ENCODE measurements around the gene CDON.

CDON gene

DNA sequence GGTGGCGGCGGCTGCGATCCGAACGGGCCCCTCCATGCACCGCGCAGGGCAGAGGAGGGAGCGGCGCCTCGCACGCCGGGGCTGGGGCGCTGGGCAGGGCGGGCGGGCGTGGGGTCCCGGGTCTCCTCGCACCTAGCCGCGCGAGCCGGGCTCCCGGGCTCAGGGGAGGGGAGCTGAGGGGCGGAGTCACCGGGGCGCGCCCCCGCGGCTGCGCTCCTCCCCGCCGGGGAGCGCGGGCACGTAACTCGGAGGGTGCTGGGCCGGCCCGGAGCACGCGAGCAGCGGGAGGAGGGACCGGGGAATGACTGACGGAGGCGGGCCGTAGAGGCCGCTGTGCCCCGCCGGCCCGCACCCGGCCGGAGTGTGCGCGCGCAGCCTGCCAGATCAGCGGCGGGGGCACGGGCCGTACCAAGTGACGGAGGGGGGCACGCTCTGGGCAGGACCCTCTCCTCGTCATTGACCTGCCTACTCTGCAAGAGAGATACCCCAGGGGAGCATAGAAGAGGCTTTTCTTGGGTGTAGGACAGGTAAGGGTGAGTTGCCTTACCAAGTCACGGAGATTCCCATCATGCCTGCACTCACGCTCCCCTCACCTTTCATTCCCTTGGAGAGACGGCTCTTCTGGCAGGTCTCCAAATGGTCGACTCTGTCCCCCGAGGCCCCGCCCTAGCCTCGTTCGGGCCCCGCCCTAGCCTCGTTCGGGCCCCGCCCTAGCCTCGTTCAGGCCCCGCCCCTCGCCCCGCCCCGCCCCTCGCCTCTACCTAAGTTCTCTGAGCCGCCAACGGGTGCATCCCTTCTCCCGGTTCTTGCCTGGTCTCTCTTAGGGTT is at the start of gene CDON:
Gene CDON (minus strand): TSS at position 188 of the 828 bp plus-strand sequence. CDS start 39,390 bp downstream, outside the sequence.
- peak; percentile 43 for DNase-seq (ENCODE audit: low read depth)

DNA sequence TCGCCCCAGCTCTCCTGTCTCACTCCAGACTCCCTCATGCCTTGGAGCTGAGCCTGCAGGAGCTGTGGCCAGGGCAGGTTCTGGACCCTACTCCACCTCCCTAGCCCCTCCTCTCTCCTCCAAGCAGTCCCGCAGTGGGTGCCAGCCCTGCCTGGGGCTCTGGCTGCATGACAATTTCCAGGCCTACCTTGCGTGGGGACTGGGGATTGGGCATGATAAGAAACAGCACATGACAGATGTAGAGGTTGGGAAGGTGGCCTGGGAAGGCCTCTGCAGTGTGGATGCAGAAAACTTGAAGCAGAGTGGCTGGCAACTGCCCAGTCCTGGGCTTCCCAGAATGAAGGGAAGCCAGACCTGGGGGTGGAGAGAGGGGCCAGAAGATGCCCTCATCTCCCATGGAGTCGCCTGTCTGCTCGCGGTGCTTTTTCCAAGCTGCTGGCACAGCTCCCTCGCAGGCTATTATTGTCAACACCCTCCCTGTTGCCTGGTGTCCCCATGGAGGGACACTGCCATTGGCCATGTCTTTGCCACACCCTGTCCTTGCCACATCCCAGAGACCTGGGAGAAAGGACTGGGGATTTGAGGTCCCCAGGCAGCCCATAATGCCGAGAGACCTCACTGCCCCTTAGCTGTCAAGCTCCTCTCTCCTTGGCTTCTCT is 48.9 kb upstream of the CDON start:
- DNase-seq (ENCODE audit: low read depth), result no peak

GRCh38 chr11:126109941-126110731 is 47.5 kb upstream of the CDON start:
- DNase-seq (ENCODE audit: low read depth), result no peak

DNA sequence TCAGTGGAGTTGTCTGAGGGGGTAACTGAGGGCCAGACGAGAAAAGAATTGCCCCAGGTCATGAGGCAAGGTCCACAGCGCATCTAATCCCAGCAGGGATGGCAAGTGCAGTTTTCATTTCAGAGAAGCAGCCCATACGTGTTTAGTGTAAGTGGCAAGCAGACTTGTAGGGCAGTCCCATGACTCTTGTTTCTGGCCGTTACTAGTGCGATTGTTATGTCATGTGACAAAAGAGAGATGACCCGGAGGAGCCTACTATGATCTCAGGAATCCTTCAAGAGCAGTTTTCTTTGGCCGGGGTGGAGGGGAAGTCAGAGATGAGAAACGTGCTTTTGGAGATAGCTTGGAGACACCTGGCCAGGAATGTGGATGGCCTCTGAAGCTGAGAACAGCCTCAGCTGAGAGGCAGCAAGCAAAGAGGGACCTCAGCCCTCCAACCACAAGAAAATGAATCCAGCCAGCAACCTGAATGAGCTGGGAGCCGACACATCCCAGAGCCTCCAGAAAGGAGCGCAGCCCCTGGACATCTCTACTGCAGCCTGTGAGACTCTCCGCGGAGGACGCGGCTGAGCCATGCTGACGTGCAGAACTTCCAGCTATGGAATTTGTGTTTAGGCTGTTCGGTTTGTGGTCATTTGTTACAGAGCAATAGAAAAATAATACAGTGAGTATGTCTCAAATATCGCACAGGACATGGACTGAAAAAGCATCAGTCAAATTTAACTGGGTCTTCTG is 44.1 kb upstream of the CDON start:
- no peak for DNase-seq (ENCODE audit: low read depth)

GRCh38 chr11:126105748-126106080 is 43.0 kb upstream of the CDON start:
- DNase-seq (ENCODE audit: low read depth), result no peak

DNA sequence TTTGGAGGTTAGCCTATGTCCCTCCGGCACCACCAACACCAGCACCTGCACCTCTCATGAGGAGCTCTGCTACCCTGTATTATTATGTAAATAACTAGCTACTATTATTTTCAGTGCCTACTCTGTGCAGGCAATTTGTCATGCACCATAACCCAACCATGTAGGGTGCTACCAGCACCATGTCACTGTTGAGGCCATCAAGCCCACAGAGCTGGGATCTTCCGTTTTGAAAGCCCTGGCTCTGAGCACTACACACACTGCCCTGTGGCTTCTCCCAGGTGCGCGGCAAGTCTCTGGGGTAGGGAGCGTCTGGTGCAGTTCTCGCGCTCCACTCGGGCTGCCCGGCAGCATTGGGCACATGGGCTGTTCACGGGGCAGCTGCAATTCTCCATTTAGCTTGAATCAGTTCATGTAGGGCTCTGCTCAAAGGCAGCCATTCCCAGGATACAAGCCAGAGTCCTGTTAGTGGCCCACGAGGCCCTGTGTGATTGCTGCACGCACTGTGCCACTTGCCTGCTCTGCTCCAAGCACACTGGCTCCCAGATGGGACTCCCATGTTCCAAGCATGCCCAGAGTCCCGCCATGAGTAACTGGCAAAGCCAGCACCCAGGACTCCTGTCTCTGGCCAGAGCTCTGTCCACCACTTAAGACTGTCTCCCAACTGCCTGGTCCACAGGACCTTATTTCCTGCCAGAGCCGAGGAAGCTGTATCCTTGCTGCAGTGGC is 42.5 kb upstream of the CDON start:
- DNase-seq (ENCODE audit: low read depth), result no peak

DNA sequence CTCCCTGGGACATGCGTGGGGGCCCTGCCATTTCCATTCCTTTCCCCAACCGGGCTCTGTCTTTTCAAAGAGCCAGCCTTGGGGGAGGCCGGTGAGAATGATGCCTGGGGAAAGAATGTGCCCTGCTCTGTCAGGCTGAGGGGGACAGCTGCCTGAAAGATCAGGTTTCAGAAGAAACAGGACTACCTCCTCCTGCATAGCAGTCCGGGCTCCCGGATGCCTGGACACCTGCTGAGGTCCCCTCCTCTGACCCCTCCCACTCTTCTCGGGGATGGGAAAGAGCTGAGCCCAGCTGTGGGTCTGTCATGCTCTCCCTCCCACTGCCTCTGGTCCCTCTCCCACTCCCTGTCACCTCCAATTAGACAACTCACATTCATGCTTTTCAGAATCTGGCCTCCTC is 41.8 kb upstream of the CDON start:
- DNase-seq (ENCODE audit: low read depth), result no peak

DNA sequence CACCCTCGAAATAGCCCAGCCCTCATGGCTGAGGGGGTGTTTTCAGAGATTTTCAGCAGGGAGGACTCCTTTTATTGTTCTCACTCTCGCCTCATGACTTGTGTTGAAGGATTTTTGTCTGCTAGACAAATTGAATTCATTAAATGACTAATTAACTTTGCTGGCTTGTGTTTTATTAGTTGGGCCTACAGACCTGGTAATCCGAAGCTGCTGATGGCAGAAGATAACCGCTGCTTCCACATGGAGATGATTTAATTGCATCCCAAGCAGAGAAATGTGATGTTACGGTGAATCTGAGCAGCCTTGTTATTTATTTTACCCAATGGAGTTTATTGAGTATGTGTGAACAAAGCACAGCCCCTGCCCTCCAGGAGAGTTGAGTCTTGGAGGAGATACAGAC is 40.5 kb upstream of the CDON start:
- DNase-seq (ENCODE audit: low read depth), result no peak

DNA sequence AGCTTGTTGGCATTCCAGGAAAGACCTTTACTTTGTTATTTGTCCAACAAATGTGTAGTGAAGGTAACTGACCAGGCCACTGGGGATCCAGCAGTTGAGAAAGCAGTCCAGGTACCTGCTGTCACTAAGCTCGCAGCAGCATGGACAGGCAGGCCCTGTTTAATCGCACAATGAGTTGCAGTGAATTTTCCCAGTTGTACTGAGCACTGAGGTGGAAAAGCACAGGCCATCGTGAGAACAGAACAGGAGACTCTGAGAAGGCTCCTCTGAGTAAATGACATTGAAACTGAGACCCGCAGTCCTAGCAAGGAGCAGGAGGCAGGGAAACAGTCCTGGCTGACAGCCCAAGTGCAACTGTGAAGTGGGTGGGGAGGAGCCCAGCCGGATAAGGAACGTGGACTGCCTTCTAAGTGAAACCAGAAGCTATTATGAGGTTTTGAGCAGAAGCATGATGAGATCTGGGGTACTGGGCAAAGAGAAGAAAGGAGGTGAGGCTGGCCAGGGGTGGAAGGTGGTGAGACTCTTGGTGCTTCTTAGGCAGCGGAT is 39.8 kb upstream of the CDON start:
- no peak for DNase-seq (ENCODE audit: low read depth)

- no peak for DNase-seq (ENCODE audit: low read depth)
Measured at GRCh38 chr11:126101930-126102283, 39.2 kb upstream of the CDON start.

GRCh38 chr11:126101251-126101929 is 38.7 kb upstream of the CDON start:
- DNase-seq (ENCODE audit: low read depth), result no peak

- no peak for DNase-seq (ENCODE audit: low read depth)
Measured at GRCh38 chr11:126100716-126101115, 38.0 kb upstream of the CDON start.

DNA sequence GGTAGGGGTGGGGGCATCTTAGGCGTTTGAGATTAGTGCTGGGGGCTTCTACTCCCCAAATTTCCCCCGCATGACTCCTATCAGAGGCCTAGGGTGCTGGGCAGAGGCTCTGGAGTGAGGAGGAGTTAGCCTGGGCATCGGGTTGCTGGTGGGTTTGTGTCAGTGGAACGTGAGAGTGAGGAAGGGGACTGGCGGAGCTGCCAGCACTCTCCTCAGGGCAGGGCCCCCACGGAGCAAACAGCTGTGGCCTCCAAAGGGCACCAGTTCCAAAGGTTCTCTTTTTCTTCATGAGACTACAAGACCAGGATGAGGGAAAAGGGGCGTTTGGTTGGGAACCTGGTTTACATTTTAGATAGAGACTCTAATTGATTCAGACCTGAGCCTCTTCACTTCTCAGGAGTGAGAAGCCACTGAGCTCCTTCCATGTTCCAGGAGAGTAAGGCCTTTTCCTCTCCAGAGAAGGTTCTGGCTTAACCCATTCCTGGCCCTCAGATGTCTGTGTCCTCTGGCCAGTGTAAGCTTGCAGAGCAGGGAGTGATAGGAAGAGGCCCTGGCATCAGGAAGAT is 35.6 kb upstream of the CDON start:
- no peak for DNase-seq (ENCODE audit: low read depth)

DNA sequence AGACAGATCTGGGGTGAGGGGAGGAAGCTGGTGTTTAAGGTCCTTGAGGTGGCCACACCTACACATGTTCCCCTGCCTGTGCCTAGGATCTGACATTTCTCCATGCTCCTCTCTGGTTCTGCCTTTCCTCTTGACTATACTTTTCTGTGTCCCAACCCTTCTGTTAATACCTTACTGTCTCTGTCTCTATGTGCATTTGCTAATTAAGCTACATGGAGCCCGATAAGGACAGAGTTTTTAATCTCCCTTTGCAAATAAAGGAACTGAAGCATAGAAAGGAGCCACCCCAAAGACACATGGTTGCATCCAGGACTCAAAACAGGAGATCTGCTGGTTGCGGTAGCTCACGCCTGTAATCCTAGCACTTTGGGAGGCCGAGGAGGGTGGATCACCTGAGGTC is 33.1 kb upstream of the CDON start:
- no peak for DNase-seq (ENCODE audit: low read depth)

DNA sequence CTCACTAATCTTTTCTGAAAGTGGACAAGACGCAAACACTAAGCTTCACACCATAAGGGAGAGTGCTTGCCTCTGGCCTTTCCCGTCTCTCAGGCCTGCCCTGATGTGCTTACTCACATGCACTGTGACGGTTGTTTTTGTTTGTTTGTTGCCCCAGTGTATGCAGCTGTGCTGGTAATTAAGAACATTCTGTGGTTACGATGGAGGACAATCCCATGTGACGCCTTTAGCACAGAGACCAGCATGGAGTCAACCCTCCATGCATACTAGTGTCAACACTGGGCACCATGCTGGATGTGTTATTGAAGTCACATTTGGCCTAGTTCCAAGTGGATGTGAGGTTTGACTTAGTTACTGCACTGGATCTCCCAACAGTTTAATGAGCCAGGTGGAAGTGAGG is 27.8 kb upstream of the CDON start:
- no peak for DNase-seq (ENCODE audit: low read depth)

- DNase-seq (ENCODE audit: low read depth), result no peak
Measured at GRCh38 chr11:126088999-126089398, 26.3 kb upstream of the CDON start.

DNA sequence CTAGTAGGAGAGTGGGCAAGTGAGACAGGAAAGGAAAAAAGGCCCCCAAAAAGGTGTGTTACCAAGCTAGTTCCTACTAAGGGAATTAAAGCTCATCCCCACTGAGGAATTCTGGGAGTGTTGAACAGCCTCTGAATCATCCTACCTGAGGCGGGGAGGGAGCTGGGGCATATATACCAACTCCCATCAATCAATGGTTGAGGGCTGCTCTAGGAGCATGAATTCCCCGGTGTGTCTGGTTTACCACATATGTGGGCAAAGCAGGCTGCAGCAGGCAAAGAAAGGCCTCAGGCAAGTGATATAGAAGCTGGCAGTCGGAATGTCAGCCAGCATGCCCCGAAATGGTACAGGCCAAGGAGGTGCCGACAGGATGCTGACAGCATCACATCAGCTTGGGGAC is 23.6 kb upstream of the CDON start:
- DNase-seq (ENCODE audit: low read depth), result no peak

GRCh38 chr11:126084608-126084912 is 21.9 kb upstream of the CDON start:
- DNase-seq (ENCODE audit: low read depth), result no peak

GRCh38 chr11:126083829-126084607 is 21.4 kb upstream of the CDON start:
- no peak for DNase-seq (ENCODE audit: low read depth)

Data from HS-27A (cell line).